Activated CD4-positive, alpha-beta T cell treated with anti-CD3 and anti-CD28 coated beads, Interleukin-2, amount 50 U/mL, for 4 hours (primary cell): ENCODE data around the gene ZNF3.

Source experiments
- DNase-seq, 2 experiments: peaks; one replicate each; pipeline ENCODE4 v3.0.0-alpha.2; 2020

Gene ZNF3

GRCh38 chr7:100049441-100050291 lies 31.9 kb downstream of the ZNF3 start, which contains the start of gene ZSCAN21:
Gene ZSCAN21, plus strand, starts transcription at chr7:100049774. Its CDS starts 7,233 bp downstream, at chr7:100057007.
- DNase-seq = peak; percentile 70 to 75

GRCh38 chr7:100048680-100049079 lies 32.8 kb downstream of the ZNF3 start:
- no peak for DNase-seq

- DNase-seq = no peak
Observed at GRCh38 chr7:100044718-100045117, 36.8 kb downstream of the ZNF3 start.

- no peak for DNase-seq
Observed at GRCh38 chr7:100040575-100040974, 40.9 kb downstream of the ZNF3 start.

DNA sequence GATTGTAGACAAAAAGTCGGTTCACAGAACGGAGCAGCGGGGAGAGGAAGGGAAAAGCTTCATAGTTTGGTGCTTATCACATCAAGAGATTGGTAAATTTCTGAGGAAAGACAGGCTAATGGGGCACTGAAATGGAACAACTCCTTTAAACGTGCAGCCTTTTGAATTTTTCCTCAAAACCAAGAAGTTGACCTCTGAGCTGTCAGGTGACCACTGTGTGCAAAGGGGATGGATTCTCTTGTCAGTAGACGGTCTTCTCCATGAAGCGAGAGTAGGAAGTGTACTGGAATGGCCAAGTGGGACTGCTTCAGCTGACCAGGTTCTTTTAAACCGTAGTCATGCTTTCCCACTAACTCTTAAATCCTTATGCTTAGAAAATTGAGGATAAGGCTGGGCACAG lies 43.2 kb downstream of the ZNF3 start:
- DNase-seq = no peak

- no peak for DNase-seq
Observed at GRCh38 chr7:100035876-100036275, 45.6 kb downstream of the ZNF3 start.

- DNase-seq = no peak
Observed at GRCh38 chr7:100034871-100035510, 46.5 kb downstream of the ZNF3 start.

DNA sequence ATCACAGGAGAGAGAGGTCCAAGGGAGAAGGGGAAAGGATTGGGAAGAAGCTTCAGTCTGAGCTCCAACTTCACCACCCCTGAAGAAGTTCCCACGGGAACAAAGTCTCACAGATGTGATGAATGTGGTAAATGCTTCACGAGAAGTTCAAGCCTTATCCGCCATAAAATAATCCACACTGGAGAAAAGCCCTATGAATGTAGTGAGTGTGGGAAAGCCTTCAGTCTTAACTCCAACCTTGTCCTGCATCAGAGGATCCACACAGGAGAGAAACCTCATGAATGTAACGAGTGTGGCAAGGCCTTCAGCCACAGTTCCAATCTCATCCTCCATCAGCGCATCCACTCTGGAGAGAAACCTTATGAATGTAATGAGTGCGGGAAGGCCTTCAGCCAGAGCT lies 48.0 kb downstream of the ZNF3 start:
- no peak for DNase-seq

GRCh38 chr7:100029596-100029995 lies 51.9 kb downstream of the ZNF3 start:
- DNase-seq = no peak

DNA sequence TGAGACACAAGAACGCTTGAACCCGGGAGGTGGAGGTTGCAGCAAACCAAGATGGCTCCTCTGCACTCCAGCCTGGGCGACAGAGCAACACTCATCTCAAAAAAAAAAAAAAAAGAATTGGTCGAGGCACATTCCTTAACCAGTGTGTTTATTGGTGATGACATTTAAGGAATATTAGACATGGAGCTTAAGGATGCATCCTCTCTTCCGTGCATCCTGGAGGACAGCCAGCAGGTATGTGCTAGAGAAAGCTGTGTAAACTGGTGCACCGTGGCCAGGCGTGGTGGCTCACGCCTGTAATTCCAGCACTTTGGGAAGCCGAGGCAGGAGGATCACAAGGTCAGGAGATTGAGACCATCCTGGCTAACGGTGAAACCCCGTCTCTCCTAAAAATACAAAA lies 54.3 kb downstream of the ZNF3 start:
- no peak for DNase-seq

- DNase-seq = no peak
Observed at GRCh38 chr7:100024020-100024619, 57.4 kb downstream of the ZNF3 start.

DNA sequence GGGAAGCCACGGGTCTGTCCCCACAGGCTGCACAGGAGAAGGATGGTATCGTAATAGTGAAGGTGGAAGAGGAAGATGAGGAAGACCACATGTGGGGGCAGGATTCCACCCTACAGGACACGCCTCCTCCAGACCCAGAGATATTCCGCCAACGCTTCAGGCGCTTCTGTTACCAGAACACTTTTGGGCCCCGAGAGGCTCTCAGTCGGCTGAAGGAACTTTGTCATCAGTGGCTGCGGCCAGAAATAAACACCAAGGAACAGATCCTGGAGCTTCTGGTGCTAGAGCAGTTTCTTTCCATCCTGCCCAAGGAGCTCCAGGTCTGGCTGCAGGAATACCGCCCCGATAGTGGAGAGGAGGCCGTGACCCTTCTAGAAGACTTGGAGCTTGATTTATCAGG lies 58.0 kb downstream of the ZNF3 start:
- DNase-seq = no peak

- DNase-seq = no peak
Observed at GRCh38 chr7:100022621-100023020, 58.9 kb downstream of the ZNF3 start.

DNA sequence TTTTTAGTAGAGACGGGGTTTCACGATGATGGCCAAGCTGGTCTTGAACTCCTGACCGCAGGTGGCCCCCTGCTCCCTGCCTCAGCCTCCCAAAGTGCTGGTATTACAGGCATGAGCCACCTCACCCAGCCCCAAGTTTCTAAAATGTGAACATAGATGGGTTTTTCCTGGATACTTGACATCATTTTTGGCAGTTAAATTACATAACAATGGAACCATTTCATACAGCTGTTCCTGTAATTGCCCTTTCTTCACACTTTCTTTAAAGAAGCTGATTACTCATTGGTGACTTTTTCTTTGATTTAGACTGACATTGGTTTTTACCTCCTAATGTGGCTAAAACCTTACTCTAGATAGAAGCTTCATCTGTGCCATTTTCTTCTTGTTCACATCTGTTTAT lies 60.2 kb downstream of the ZNF3 start:
- DNase-seq = no peak
